Measurements from ENCODE around the gene IL10RB.

- TF ChIP-seq CTCF (IDR thresholded peaks at IDR 0.05; ENCODE audit: control extremely low read depth in 1 of 3, insufficient read depth in 1 of 3, low read depth in 1 of 3, low read length in 3 of 3) (no peak), ATF2 (IDR thresholded peaks at IDR 0.05; ENCODE audit: low read length) (no peak), TAF1 (IDR thresholded peaks at IDR 0.05; ENCODE audit: low read depth, low read length) (no peak), RFX5 (IDR thresholded peaks at IDR 0.05; ENCODE audit: borderline replicate concordance, low read depth, low read length) (no peak), MAX (IDR thresholded peaks at IDR 0.05) (no peak), TEAD4 (IDR thresholded peaks at IDR 0.05; ENCODE audit: low read depth, low read length) (no peak), JUND (IDR thresholded peaks at IDR 0.05; ENCODE audit: low read length) (no peak), ZNF274 (IDR thresholded peaks at IDR 0.05; ENCODE audit: borderline replicate concordance, extremely low read depth, low read length) (no peak), POLR2A (IDR thresholded peaks at IDR 0.05; ENCODE audit: control extremely low read depth in 1 of 2, low read depth in 2 of 2, low read length in 2 of 2) (no peak)
Measured at GRCh38 chr21:33273044-33273443, 6.9 kb downstream of the IL10RB start.

Data from H1 (cell line).